ENCODE measurements around the gene VSTM2L. TPM values are rescaled to one million over a fixed set of nuclear protein-coding genes. Genes with fewer than 3 reads are reported as not detected.

VSTM2L gene
- total and polyA plus RNA-seq, 3 donors from 2014 or later: 7.3 to 74.7 (median 40.2) TPM

- 72 to 77% methylated on average over 7 of the region's 7 CpGs for WGBS, 2 donors
- intact Hi-C loops (cut with DNase I; ENCODE audit: low total_unique reads): no loop called here
- Histone ChIP-seq H3K4me3 (no peak overlapping the region), H3K27ac (no peak overlapping the region), H3K36me3 (ENCODE audit: low read depth, missing control alignments) (no peaks in the 10 kb centered on the region), H3K4me1 (no peaks in the 10 kb centered on the region), H3K9me3 (no peaks in the 10 kb centered on the region), H3K27me3 (no peaks in the 10 kb centered on the region)
- no peak for DNase-seq
- TF ChIP-seq CTCF (IDR thresholded peaks at IDR 0.05) (no peak), POLR2A (IDR thresholded peaks at IDR 0.05) (no peak)
Observed at GRCh38 chr20:37969949-37970855, 67.3 kb downstream of the VSTM2L start.

GRCh38 chr20:37970856-37971245 lies 67.9 kb downstream of the VSTM2L start:
- Histone ChIP-seq H3K27ac (no peak overlapping the region), H3K36me3 (ENCODE audit: low read depth, missing control alignments) (no peaks in the 10 kb centered on the region), H3K9me3 (no peaks in the 10 kb centered on the region), H3K27me3 (no peaks in the 10 kb centered on the region), H3K4me3 (no peak overlapping the region), H3K4me1 (no peaks in the 10 kb centered on the region)
- TF ChIP-seq CTCF (IDR thresholded peaks at IDR 0.05) (no peak), POLR2A (IDR thresholded peaks at IDR 0.05) (no peak)
- intact Hi-C loops (cut with DNase I; ENCODE audit: low total_unique reads): no loop called here
- DNase-seq: no peak

- DNase-seq: no peak
- WGBS, 2 donors: 87 to 94% methylated on average over 5 of the region's 5 CpGs
- H3K36me3 ChIP-seq (ENCODE audit: low read depth, missing control alignments): no peaks in the 10 kb centered on the region
- no peak overlapping the region for H3K4me3 ChIP-seq
- intact Hi-C loops (cut with DNase I; ENCODE audit: low total_unique reads): no loop called here
- TF ChIP-seq CTCF (IDR thresholded peaks at IDR 0.05) (no peak), POLR2A (IDR thresholded peaks at IDR 0.05) (no peak)
- H3K27me3 ChIP-seq: no peaks in the 10 kb centered on the region
- H3K4me1 ChIP-seq: no peaks in the 10 kb centered on the region
- no peaks in the 10 kb centered on the region for H3K9me3 ChIP-seq
- no peak overlapping the region for H3K27ac ChIP-seq
Observed at GRCh38 chr20:37971561-37972127, 68.7 kb downstream of the VSTM2L start.

- H3K4me3 ChIP-seq: no peak overlapping the region
- H3K9me3 ChIP-seq: no peaks in the 10 kb centered on the region
- intact Hi-C loops (cut with DNase I; ENCODE audit: low total_unique reads): no loop called here
- DNase-seq: no peak
- H3K36me3 ChIP-seq (ENCODE audit: low read depth, missing control alignments): no peaks in the 10 kb centered on the region
- 86 to 94% methylated on average over 7 of the region's 7 CpGs for WGBS, 2 donors
- TF ChIP-seq CTCF (IDR thresholded peaks at IDR 0.05): no peak
- no peak for TF ChIP-seq POLR2A (IDR thresholded peaks at IDR 0.05)
- H3K27ac ChIP-seq: no peak overlapping the region
- no peaks in the 10 kb centered on the region for H3K4me1 ChIP-seq
- no peaks in the 10 kb centered on the region for H3K27me3 ChIP-seq
Observed at GRCh38 chr20:37972256-37973058, 69.5 kb downstream of the VSTM2L start.

All from testis (tissue), 3 donors.